ENCODE data around the gene MFGE8. TPM values are rescaled to one million over a fixed set of nuclear protein-coding genes. Genes with fewer than 3 reads are reported as not detected.

Gene MFGE8
- total and polyA plus RNA-seq, 9 of the 15 experiments (the other 6 are each of a cell fraction or from before 2014, with no cell fraction given), result 2.3 to 142 (median 62.3) TPM

DNA sequence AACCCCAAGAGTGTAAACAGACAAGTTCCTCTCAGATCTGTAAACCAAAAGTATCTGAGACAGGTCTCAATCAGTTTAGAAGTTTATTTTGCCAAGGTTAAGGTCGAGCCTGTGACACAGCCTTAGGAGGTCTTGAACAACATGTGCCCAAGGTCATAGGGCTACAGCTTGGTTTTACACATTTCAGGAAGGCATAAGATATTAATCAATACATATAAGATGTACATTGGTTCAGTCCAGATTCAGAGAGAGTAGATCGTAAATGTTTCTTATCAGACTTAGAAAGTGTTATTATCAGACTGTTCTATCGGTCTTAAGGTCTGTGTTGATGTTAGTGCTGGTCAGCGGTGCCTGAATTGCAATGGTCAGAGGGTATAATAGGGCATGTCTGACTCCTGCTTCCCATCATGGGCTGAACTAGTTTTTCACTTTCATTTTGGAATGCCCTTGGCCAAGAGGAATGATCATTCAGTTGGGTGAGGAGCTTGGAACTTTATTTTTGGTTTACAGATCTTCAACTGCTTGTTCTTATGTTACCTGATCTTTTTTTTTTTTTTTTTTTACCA, 27.0 kb upstream of the MFGE8 start (continued):
- TF ChIP-seq, protein P1, sequence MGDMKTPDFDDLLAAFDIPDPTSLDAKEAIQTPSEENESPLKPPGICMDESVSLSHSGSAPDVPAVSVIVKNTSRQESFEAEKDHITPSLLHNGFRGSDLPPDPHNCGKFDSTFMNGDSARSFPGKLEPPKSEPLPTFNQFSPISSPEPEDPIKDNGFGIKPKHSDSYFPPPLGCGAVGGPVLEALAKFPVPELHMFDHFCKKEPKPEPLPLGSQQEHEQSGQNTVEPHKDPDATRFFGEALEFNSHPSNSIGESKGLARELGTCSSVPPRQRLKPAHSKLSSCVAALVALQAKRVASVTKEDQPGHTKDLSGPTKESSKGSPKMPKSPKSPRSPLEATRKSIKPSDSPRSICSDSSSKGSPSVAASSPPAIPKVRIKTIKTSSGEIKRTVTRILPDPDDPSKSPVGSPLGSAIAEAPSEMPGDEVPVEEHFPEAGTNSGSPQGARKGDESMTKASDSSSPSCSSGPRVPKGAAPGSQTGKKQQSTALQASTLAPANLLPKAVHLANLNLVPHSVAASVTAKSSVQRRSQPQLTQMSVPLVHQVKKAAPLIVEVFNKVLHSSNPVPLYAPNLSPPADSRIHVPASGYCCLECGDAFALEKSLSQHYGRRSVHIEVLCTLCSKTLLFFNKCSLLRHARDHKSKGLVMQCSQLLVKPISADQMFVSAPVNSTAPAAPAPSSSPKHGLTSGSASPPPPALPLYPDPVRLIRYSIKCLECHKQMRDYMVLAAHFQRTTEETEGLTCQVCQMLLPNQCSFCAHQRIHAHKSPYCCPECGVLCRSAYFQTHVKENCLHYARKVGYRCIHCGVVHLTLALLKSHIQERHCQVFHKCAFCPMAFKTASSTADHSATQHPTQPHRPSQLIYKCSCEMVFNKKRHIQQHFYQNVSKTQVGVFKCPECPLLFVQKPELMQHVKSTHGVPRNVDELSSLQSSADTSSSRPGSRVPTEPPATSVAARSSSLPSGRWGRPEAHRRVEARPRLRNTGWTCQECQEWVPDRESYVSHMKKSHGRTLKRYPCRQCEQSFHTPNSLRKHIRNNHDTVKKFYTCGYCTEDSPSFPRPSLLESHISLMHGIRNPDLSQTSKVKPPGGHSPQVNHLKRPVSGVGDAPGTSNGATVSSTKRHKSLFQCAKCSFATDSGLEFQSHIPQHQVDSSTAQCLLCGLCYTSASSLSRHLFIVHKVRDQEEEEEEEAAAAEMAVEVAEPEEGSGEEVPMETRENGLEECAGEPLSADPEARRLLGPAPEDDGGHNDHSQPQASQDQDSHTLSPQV (IDR thresholded peaks at IDR 0.05), result peak; percentile 69
- TF ChIP-seq MGA (IDR thresholded peaks at IDR 0.05) (0 out of 2 replicates have a peak, but pooled peaks have one; percentile 18), ZNF785 (CRISPR knock-in tag; IDR thresholded peaks at IDR 0.05) (no peak), NR4A1 (CRISPR knock-in tag; IDR thresholded peaks at IDR 0.05) (no peak), NR4A1 (tag; IDR thresholded peaks at IDR 0.05) (0 out of 2 replicates have a peak, but pooled peaks have one; percentile 40)
- TF ChIP-seq, protein P2, sequence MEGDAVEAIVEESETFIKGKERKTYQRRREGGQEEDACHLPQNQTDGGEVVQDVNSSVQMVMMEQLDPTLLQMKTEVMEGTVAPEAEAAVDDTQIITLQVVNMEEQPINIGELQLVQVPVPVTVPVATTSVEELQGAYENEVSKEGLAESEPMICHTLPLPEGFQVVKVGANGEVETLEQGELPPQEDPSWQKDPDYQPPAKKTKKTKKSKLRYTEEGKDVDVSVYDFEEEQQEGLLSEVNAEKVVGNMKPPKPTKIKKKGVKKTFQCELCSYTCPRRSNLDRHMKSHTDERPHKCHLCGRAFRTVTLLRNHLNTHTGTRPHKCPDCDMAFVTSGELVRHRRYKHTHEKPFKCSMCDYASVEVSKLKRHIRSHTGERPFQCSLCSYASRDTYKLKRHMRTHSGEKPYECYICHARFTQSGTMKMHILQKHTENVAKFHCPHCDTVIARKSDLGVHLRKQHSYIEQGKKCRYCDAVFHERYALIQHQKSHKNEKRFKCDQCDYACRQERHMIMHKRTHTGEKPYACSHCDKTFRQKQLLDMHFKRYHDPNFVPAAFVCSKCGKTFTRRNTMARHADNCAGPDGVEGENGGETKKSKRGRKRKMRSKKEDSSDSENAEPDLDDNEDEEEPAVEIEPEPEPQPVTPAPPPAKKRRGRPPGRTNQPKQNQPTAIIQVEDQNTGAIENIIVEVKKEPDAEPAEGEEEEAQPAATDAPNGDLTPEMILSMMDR (IDR thresholded peaks at IDR 0.05 in 2 of 3, conservative IDR thresholded peaks at IDR 0.05 in 1 of 3; ENCODE audit: insufficient read depth in 2 of 3, low read depth in 1 of 3, low read length in 3 of 3), result no peak

All from K562 (cell line).